ENCODE measurements around the gene ORC1.
"Not testable (repeated sequence)": the region's sequence is repeated elsewhere in the genome, so short reads cannot be mapped to it uniquely, and the experiment has no call there.

The ORC1 gene

DNA sequence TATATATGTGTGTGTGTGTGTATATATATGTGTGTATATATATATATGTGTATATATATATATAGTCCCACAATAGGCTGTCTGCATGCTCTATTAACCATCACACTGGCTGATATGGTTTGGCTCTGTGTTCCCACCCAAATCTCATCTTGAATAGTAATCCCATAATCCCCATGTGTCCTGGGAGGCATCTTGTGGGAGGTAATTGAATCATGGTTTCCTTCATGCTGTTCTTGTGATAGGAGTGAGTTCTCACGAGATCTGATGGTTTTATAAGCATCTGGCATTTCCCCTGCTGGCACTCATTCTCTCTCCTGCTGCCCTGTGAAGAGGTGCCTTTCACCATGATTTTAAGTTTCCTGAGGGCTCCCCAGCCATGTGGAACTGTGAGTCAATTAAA lies 34.4 kb downstream of the ORC1 start:
- DNase-seq: not testable (repeated sequence)

DNA sequence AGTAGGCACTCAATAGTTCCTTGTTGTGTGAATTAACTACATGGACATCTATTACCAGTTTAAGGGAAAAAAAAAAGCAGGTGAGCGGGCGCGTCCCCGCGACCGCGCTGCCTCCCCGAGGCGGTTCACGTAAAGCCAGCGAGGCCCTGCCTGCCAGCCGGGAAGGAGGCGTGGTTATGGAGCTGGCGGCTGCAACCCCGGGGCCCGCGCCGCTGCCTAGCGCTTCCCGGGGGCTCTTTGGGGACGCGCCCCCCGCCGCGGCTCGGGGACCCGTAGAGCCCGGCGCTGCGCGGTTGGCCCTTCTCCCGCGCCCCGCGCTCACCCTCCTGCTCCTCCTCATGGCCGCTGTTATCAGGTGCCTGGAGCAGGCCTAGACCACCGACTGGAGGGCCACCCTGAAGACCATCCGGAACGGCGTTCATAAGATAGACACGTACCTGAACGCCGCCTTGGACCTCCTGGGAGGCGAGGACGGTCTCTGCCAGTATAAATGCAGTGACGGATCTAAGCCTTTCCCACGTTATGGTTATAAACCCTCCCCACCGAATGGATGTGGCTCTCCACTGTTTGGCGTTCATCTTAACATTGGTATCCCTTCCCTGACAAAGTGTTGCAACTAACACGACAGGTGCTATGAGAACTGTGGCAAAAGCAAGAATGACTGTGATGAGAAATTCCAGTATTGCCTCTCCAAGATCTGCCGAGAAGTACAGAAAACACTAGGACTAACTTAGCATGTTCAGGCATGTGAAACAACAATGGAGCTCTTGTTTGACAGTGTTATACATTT lies 35.6 kb downstream of the ORC1 start:
- DNase-seq: peak in 1 of 2 experiments; percentile 13

- no peak for DNase-seq
Measured at GRCh38 chr1:52367272-52367671, 37.0 kb downstream of the ORC1 start.

- no peak for DNase-seq
Measured at GRCh38 chr1:52366517-52366827, 37.8 kb downstream of the ORC1 start.

DNA sequence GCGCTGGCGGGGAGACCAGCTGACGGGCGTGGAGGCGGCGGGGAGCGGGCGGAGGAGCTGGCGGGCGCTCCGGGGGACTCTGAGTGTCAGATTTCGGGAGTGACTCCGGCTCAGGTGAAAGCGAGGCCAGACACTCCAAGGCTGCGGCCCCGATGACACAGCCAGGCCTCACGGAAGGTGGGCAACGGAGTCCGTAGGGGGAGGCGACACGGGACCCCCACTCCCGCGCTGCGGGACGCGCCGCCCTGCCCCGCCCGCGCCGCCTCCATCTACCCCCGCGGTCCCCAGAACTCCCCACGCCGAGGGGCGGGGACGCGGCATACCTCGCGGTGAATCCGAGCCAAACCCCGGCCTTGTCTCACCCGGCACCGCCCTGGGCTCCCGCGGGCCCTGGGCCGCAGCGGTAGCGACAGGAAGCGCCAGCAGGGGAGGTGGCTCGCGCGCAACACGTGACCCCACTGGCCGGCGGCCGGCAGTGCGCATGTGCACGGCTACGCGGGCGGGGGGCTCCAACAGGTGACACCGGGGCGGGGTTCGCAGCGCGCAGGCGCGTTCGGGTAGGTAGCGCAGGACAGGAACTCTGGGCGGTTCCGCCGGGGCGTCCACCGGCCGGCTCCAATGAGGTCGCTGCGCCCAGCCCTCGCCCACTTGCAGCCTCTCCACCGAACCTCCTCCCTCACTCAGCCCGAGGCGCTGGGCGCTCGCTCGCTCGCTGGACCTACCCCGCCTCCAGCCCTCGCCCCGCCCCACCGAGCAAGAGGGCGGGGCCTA lies 38.3 kb downstream of the ORC1 start, which contains the start of gene CC2D1B:
Gene CC2D1B, minus strand, starts transcription at position 460 of the 771 bp plus-strand sequence. CDS start 1,585 bp downstream, outside the sequence.
- peak; percentile 93 to 99 for DNase-seq

DNA sequence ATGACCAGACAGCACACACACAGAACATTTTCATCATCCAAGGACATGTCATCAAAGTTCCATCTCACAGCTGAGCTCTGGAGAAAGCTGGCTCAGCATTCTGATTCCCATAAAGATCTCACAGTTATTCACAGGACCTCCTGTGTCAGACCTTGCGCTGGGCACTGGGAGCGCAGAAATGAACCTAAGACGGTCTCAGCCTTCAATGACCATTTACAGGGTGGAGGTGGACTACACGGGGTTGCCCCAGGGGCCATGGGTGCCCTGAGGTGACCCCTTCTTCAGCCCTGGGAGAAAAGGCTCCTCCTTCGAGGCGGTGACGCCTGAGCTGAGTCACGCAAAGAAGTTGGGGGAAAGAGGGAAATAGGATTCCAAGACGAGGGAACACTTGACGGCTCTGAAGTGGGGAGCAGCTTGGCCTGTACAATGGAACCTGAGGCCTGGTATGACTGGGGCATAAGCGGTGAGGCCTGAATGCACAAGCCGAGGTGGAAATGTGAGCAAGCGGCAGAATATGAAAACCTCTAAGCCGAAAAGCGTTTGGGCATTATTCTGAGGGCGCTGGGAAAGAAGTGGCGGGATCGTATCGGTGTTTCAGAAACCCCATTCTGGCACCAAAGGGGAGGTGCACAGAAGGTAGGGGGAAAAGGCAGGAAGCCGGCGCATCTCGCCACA lies 39.0 kb downstream of the ORC1 start:
- peak; percentile 28 to 33 for DNase-seq

- no peak for DNase-seq
Measured at GRCh38 chr1:52364235-52364839, 39.9 kb downstream of the ORC1 start.

GRCh38 chr1:52360595-52360968 lies 43.6 kb downstream of the ORC1 start:
- no peak for DNase-seq

- no peak for DNase-seq
Measured at GRCh38 chr1:52359676-52360594, 44.3 kb downstream of the ORC1 start.

GRCh38 chr1:52358851-52359497 lies 45.2 kb downstream of the ORC1 start:
- DNase-seq: no peak

DNA sequence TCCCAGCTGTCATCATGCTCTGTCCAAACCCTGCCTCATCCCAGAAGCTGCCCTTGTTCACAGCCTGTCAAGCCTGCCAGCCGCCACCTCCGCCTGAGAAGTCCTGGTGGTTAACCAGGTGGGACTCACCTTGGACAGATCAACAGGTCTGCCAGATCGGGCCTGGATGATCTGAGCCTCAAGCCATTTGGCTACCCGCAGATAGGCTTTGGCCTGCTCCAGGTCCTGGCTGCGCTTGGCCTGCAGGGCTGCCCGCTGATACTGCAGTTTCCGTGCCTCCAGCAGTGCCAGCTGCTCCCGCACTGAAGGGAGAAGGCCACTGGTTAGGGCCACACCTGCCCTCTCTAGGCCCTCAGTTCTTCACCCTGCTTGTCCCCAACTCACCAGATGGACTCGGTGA lies 46.8 kb downstream of the ORC1 start:
- DNase-seq: no peak

DNA sequence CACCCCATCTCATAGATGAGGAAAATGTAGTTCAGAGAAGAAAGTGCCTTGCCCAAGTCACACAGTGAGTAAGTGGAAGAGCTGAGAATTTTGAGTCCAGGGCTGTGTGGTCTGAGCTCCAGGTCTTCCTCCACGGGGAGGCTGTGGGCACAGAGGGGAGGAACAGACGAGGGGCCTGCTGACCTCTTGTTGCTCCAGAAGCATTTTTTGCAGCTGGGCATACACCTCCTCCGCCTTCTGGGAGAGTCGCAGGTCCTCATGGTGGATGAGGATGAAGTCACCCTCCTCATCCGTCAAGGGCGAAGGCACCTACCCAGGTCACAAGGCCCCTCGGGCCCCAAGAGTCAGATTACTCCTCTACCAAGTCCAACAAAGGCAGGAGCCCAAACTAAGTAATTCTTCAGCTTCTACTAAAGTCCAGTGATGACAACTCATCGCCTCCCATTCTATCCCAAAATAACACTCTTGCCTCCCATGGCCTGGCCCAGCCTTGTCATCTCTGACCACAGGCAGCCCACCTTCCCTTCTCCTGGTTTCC lies 47.3 kb downstream of the ORC1 start:
- DNase-seq: no peak

DNA sequence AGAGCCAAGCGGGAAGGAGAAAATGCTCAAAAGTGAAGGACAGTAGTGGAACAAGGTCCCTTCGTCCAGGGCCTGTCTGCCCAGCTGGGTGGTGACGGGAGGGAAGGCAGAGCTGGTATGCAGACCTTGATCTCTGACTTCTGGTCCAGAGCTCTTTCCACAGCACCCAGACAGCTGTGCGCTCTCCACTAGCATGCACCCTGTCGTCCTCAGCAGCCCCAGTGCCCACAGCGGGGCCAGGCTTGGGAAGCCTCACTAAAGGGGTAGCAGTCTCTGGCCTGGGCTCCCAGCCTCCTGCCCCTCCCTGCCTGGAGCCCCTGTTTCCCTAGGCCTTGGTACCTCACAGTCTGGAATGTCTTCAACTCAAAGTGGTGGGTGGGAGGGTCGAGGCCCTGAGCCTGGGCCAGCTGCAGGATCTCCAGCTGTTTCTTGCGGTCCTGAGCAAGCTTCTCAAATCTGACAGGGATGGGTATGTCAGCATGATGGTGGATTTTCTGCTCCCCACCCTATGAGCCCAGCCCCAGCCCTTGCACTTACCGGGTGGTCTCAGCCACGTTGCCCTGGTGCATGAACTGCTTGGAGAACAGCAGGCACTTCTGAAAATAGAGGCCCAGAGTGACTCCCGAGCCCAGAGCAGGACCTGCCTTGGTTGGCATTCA lies 48.2 kb downstream of the ORC1 start:
- DNase-seq: no peak

DNA sequence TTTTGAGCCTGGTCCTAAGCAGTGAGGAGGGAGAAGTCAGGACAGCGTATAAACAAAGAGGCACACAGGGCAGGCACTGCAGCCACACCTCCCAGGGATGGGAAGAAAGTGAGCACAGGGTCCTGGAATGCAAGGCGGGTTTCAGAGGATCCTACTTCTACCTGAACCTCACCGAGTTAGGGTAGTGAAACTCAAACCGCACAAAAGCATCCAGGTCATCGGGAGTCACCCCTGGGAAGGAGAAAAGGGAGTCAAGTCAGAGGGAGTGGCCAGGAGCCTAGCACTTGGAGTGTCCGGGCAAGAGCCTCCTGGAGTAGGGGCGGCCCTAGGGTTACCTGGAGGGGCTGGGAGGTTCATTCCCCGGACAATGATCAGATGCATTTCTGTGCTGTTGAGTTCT lies 48.8 kb downstream of the ORC1 start:
- DNase-seq: no peak

- DNase-seq: no peak
Measured at GRCh38 chr1:52352690-52353089, 51.5 kb downstream of the ORC1 start.

DNA sequence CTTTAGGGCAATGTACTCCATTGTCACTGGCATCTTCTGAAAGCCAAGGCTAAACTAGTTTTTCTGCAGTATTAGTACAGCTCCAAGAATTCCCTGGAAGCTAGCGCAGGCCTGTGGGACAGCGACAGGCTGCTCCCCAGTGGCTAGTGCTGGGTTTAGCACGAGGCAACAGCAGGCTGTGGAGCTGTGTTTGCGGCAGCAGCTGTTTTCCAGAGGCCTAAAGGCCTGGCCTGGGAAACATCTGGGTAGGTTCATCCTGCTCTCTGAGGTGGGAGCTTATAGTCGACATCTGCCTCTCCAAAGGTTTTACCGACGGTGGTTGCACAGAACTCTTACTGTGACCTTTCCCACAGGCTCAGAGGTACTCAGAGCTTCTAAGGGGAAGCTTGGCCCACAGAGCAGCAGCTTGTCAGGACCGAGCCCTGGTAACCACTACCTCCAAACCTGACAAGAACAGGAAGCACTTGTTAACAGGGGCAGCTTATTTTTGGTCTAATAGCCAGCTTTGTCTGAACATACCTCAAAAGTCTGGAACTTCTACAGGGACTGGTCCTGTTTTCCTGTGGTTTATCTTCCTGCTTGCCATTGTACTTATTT lies 55.4 kb downstream of the ORC1 start:
- DNase-seq: no peak

- DNase-seq: no peak
Measured at GRCh38 chr1:52346653-52347052, 57.6 kb downstream of the ORC1 start.

DNA sequence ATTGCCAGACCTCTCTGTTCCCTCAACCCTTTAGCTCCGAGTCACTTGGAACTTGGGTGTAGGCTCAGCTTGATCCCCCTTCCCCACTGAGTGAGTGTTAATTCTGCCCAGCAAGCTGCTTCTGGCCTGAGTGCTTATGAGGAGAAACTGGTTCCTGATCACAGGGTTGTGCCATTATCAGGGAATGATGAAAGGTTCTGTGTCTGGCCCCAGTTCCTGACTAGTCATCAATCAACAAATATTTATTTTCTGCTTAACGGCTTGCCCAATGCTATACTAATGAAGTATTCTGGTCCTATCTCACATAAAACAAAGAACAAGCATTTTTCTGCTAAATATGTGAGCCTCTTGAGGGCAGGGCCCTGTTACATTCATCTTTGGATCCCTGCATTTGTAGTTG lies 59.0 kb downstream of the ORC1 start:
- DNase-seq: no peak

DNA sequence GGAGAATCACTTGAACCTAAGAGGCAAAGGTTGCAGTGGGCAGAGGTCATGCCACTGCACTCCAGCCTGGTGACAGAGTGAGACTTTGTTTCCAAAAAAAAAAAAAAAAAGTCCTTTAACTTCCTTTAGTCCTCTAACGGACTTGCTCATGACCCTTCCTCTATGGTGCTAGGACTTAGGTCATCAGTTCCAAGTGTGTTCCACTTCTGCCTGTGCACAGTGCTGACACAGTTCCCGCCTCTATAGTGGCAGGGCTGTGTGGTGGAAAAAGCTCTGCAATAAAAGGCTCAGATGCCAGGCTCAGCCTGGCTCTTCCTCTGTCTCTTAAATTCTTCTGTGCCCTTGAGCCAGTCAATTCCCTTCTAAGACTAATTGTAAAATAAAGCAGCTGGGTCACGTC lies 60.2 kb downstream of the ORC1 start:
- DNase-seq: no peak

DNA sequence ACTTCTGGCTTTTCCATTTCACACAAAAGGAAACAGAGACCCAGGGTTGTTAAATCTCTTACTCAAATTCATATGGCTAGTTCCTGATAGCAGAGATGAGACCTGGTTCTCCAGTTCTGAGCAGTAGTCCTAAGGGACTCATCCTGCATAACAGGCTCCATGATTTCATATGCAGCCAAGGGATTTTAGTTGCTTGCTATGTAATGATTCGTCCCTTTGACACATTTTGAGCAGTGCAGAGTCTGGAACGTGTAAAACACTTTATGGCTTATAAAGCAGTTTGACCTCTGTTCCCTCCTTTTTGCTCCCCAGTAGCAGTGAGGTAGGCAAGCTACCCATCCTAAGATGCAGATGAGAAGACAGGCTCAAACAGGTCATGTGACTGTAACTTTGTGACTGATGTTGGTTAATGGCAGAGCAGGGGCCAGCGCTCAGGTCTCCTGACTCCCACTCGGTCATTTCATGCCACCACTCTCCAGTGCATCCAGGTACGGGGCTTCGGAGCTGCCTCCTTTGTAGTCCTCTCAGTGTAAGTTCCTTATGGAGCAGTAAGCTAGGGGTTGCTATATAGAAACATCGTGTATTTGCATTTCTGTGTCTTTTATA lies 62.5 kb downstream of the ORC1 start:
- DNase-seq: no peak
